ENCODE data around the gene PDE1C.
A peak's percentile ranks its signal among the peaks of the same experiment; 100 is the strongest.
"Not testable (repeated sequence)": the region's sequence is repeated elsewhere in the genome, so short reads cannot be mapped to it uniquely, and the experiment has no call there.

Gene PDE1C

GRCh38 chr7:32042900-32043299 is 27.3 kb downstream of the PDE1C start:
- no peak for DNase-seq

GRCh38 chr7:32039000-32039756 is 31.0 kb downstream of the PDE1C start:
- no peak for DNase-seq

GRCh38 chr7:32037650-32038198 is 32.5 kb downstream of the PDE1C start:
- DNase-seq: peak in 1 of 5 experiments; percentile 1

DNA sequence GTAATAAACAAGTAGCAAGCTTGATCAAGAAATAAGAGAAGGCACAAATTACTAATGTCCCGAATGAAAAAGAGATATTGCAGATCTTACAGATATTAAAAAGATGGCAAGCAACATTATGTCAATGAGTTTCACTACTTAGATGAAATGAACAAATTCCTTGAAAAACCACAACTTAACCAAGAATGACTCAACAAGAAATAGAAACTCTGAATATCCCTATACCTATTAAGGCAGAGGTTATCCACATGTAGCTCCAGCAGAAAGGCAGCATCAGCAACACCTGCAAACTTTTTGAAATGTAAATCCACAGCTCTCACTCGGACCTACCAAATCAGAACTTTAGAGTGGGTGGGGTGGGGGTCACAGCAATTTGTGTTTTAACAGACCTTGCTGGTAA is 33.6 kb downstream of the PDE1C start:
- peak in 1 of 5 experiments; percentile 45 for DNase-seq

- no peak for DNase-seq
Observed at GRCh38 chr7:32034052-32034451, 36.2 kb downstream of the PDE1C start.

DNA sequence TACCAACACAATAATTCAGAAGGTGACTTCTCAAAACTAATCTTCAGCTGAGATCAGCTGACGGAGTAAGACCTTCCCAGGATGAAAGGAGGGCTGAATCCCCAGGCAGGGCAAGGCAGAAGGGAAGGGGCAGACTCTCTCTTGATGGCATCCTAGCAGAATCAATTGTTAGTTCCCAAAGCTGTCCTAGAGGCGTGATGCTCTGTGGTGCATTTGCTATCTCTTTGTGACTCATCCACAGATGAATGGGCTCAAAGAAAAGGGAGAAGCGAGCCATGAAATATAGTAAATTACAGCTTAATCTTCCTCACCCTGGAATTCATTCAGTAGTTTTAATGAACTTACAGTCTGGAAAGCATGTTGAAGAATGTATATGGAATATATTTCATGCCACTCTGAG is 37.2 kb downstream of the PDE1C start:
- no peak for DNase-seq

DNA sequence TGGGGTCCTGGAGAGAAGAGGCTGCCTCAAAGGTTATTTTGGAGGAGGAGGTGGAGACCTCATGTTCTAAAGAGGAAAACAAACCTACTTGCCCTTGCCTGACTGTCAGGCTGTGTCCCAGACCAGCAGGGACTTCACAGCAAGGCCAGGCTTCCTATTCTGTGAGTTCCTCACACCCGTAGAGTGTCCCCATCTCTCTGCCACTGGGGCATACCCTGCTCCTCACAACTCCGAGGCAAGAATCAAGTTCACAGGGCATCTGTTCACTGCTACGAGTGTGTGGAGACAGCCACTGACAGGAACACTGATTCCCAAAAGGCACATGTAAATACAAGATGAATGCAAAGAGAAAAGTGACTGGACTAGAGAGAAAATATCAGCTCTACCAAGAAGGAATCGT is 38.0 kb downstream of the PDE1C start:
- DNase-seq: no peak

- DNase-seq: no peak
Observed at GRCh38 chr7:32030904-32031692, 39.1 kb downstream of the PDE1C start.

- no peak for DNase-seq
Observed at GRCh38 chr7:32026083-32026425, 44.2 kb downstream of the PDE1C start.

DNA sequence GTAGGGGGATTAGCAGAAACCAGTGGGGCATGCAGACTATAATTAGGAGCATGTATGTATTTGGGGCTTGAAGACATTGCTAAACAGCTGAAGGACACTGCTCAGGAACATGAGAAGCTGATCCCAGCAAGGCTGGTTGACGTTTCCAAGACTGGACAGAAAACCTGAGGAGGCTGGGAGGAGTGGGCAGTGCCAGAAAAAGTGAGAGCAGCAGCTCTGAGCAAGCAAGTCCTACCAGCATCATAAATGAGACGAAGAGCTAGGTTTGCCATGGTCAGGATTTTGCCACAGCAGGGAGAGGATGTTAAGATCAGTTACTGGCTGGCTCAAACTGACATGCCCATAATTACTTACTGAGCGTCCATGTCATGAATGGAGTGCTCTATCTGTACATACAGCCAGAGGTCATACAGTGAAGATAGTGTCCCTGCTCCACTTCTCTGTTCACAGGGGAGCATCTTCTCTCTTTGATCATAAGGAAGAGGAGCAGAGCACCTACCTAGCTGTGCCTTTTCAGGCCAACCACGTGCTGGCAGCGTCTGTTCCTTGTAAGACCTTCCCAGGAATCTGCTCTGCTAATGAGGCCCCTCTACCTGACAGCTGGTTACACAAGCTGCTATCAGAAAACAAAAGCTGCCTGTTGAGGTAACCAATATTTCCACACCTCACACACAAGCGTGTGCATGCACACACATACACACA is 44.7 kb downstream of the PDE1C start:
- no peak for DNase-seq

DNA sequence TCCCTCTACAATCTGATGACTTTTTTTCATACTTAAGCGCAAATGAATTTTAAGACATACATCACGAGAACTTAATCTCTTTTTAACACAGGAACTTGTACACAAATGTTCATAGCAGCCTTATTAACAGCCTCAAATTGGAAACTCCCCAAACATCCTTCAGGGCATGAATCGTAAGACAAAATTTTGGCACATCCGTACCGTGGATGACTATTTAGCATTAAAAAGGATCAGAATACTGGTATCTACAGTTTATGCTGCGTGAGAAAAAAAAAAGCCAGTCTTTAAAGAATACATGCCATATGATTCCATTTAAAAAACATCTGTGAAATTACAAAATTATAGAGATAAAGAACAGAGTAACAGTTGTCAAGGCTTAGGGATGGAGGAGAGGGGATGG is 46.8 kb downstream of the PDE1C start:
- DNase-seq: no peak

DNA sequence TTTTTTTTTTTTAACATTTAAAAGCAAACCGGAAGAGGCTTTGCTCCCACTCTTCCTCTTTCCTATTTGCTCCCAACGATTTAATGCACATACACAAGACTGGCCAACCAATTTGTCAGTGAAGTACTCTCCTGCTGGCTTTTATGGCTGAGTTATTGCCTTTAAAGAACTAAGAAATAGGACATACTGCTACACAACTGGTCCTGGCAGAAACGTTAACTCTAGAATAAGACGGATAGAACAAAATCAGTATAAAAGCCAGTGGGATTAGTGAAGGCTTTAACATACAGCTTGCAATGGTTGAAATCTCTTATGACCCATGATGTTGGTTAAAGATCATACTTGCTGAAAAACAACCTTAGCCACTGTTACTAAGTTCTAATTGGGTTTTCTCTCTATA is 47.2 kb downstream of the PDE1C start:
- no peak for DNase-seq

DNA sequence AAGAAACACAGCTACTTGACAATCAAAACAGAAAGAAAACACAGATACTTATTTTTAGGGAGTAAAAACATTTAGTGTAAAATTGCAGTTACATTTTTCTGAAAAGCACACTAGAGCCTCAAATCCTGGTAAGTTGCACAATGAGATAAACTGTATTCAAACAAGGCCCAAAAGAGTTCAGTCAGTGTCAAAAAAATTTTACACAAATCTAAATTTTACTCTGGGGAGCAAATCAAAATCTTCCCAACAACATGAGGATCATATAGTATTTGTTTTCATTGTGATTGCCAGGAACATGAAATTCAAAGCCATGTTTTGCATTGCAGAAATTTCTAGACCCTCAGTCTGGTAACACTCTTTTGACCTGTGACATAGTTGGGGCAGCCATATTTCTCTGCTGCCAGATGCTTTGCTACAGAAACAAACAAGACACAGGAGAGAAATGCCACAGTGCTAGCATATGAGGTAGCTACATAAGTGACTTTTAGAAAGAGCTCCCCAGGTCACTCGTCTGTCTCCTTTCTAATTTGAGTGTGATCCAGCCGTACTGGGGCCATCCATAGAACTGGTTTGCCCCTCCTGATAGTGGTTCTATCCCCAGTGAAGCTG is 49.6 kb downstream of the PDE1C start:
- no peak for DNase-seq

DNA sequence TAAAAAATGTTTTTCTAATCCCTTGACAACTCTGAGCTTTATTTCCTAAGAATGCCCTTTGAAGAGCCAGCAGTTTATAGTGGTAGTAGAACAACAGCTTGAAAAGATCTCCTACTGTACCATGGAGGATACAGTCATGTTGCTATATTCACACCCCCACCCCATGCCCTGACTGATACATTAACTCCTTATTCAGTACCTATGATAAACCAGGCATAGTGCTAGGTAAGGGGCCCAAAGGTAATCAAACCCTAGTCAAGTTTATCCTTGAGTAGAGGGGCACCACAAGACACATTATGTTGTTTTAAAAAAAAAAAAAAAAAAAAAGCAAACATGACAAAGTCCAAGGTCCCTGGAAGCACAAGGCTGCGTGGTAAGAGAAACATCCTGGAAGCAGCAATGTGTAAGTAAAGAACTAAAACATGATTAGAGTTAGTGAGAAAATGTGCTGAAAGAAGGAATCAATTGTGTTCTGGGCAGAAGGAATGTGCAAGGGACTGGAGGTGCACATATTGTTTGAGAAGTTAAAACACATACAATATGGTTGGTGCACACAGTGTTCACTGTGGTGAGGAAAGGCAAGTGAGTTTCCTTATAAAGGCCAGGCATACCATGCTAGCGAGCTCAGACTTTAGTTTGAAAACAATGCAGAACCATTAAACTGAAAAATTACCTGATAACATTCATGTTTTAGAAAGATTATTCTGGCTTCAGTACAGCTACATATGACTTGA is 51.2 kb downstream of the PDE1C start:
- no peak for DNase-seq

DNA sequence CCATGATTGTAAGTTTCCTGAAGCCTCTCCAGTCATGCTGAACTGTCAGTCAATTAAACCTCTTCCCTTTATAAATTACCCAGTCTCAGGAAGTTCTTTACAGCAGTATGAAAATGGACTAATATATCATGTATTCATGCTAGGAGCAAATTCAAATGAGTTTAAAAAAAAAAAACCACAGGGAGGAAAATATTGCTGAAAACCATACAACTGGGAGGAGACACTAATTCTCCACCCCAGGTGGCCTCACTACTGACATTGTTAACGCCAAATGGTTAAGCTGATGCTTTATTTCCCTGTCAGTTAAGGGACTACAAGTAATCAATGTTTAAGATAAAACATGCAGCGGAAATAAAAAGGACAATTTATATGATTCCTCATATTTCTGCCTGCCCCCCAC is 55.1 kb downstream of the PDE1C start:
- no peak for DNase-seq

GRCh38 chr7:32013471-32013870 is 56.7 kb downstream of the PDE1C start:
- not testable (repeated sequence) for DNase-seq

DNA sequence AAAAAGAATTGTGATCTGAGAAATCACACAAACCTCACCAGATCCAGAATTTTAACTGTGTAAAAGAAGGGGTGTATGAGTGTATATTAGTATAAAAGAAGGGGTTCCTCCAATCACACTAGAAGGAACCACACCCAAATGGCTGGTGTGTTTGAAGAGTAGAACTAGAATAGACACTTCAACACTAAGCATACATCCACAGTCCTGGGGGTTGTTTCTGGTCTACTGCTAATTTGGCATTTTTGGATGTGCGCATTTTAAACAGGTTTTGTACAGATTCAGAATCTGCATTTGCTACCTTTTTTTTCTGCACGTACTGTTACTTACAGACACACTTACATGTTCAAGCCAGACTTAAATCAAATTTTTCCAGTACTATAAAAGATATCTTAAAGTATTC is 64.6 kb downstream of the PDE1C start:
- no peak for DNase-seq

DNA sequence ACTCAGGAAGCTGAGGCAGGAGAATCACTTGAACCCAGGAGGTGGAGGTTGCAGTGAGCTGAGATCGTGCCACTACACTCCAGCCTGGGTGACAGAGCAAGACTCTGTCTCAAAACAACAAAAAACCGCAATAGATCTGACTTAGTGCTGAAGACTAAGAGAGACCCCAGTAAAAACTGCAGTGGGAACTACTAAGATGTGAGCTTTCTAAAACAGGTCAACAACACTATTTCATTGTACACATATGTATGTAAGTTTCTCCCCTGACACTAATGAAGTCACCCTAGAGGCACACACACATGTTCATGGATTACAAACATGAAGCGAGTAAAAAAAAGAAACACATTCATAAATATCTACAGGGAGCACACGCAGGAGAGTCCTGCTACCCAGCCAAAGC is 68.3 kb downstream of the PDE1C start:
- DNase-seq: no peak

GRCh38 chr7:31997423-31997822 is 72.8 kb downstream of the PDE1C start:
- DNase-seq: no peak

GRCh38 chr7:31995134-31995533 is 75.1 kb downstream of the PDE1C start:
- no peak for DNase-seq

- DNase-seq: no peak
Observed at GRCh38 chr7:31991846-31992245, 78.4 kb downstream of the PDE1C start.

GRCh38 chr7:31991406-31991805 is 78.8 kb downstream of the PDE1C start:
- DNase-seq: no peak
